Measurements from ENCODE around the gene KRTAP4-5.
"Not testable (repeated sequence)": the region's sequence is repeated elsewhere in the genome, so short reads cannot be mapped to it uniquely, and the experiment has no call there.

Gene KRTAP4-5

DNA sequence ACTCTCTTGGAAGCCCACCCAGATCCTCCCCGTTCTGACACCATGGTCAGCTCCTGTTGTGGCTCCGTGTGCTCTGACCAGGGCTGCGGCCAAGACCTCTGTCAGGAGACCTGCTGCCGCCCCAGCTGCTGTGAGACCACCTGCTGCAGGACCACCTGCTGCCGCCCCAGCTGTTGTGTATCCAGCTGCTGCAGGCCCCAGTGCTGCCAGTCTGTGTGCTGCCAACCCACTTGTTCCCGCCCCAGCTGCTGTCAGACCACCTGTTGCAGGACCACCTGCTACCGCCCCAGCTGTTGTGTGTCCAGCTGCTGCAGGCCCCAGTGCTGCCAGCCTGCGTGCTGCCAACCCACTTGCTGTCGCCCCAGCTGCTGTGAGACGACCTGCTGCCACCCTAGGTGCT is 44.3 kb downstream of the KRTAP4-5 start, which contains the start of gene KRTAP4-9:
TSS of gene KRTAP4-9 (plus strand) at position 43 of the 400 bp plus-strand sequence. CDS start at position 43, 0 bp downstream.
- DNase-seq: not testable (repeated sequence)

DNA sequence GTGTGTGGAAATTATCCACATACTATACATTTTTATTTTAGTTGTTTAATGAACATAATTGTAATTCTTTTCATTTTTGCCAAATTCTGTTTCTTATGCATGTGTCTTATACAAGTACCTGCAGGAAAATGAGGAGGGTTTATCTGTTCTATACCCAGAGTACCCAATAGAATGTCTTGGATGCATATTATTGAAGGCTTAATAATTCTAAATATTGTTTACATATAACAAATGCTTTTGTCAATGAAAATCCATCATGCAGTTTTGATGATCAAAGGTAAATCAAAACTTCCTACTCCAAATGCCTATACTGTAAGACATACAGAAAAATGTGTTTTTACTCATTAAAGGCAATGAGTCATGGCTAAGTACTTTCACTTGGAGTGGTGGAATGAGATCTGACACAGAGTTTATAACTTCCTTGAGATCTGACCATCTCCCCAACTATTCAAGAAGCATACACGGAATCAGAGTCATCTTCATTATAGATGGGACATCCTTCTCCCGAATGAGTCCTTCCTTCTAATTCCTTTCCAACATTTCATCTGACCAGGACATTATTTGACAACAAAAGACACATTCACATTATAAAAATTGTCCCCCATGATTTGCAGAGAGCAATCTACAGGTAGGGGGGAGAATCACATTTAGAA is 45.1 kb downstream of the KRTAP4-5 start:
- DNase-seq: not testable (repeated sequence)

DNA sequence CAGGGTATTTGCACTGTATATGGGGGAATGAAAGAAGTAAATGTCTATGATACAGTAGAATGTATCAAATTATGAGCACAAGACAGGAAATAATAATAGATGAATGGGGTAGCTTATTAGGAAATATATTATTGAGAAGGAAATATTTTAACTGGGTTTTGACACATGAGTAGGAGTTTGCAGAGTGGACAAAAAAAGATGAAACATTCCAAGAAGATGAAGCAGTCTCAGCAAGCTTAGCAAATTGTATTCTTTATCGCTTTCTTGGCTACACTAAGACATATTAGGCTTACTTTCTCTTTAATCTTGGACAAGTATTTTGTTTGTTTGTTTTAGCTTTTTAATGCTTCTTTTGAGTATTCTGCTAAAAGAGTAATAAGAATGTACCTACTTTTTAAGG is 45.7 kb downstream of the KRTAP4-5 start:
- DNase-seq: no peak

DNA sequence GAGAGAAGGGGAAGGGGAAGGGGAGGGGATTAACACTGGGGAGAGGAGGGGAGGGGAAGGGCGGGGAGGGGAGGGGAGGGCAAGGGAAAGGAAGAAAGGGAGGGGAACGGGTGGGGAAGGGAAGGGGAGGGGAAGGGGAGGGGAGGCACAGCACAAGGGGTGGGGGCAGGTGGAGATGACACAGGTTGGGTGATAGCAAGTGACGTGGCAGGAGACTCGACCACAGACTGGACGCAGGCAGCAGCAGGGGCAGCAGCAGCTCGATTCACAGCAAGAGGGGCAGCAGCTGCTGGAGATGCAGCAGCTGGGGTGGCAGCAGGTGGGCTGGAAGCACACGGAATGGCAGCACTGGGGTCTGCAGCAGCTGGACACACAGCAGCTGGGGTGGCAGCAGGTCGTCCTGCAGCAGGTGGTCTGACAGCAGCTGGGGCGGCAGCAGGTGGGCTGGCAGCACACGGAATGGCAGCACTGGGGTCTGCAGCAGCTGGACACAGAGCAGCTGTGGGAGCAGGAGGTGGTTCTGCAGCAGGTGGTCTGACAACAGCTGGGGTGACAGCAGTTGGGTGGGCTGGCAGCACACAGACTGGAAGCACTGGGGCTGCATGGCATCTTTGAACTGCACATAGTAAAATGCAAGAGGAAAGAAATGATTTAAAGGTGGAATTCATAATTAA is 47.9 kb downstream of the KRTAP4-5 start, which contains the start of gene KRTAP4-16:
TSS of gene KRTAP4-16 (minus strand) at position 624 of the 674 bp plus-strand sequence. CDS start at position 624, 0 bp downstream.
- DNase-seq: no peak

DNA sequence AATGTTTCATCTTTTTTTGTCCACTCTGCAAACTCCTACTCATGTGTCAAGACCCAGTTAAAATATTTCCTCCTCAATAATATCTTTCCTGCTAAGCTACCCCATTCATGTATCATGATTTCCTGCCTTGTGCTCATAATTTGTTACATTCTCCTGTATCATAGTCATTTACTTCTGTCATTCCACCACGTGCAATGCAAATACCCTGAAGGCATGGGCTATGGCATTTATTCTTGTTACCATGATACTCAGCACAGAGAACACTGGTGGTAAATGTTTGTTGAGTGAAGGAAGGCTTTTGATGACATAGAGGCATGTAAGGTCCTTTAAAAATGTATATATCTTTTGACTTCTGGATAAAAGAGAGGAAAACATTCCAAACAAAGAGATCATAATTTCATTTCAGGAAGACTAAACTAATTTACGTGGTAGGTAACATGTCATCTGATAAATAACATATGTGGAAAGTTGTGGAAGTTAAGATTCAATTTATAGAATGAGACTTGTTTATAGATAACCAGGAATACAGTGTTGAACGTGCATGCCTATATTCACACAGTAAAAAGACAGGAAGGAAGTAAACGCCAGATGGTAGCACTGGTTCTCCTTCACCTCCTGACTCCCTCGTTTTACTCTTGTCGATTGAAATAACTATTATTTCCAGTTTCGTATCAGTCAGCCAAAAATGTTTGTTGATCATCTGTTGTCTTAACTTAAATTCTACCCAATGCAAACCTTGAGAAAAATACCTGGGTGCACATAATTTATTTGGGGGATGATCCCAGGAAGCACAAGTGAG is 49.7 kb downstream of the KRTAP4-5 start:
- not testable (repeated sequence) for DNase-seq
